Panc1 (cell line): ENCODE results near the gene CXXC1. TPM values are rescaled to one million over a fixed set of nuclear protein-coding genes. Genes with fewer than 3 reads are reported as not detected.

Experiments
- ATAC-seq: fragments of 200-7000 bp; cut with Tn5 transposase; 2 replicates; pipeline ENCODE4 v1.9.1; 2020; ENCODE audit warnings: mild to moderate bottlenecking, moderate library complexity
- BruUV-seq: library from RNA; stranded (reverse); fragments of 400-500 nt; replicated peaks from 2 replicates; lab custom pipeline; 2021; lab: Mats Ljungman, UMichigan
- CTCF ChIA-PET: fragments of 300-600 bp; sonication (Branson Sonifier 250); formaldehyde crosslinking; loops from one replicate; lab custom pipeline; 2022; ENCODE audit warnings: antibody characterized with exemption; lab: Charles Lee
- POLR2A ChIA-PET: fragments of 300-600 bp; sonication (Branson Sonifier 250); formaldehyde crosslinking; loops from one replicate; lab custom pipeline; 2022; ENCODE audit warnings: antibody characterized with exemption; lab: Charles Lee
- DNase-seq: peaks from one replicate; pipeline ENCODE4 v3.0.0-alpha.2; 2010; ENCODE audit warnings: low read depth, low spot score
- H3K27ac ChIP-seq: 2 replicates; pipeline ENCODE4 v1.5.1; 2011; ENCODE audit warnings: mild to moderate bottlenecking, low read length, inconsistent platforms
- H3K27me3 ChIP-seq: fragments of 200-500 bp; sonication (Bioruptor generic); 2 replicates; pipeline ENCODE4 v1.6.0; 2014; ENCODE audit warnings: low read length, inconsistent platforms; ENCODE audit not compliant: control insufficient read depth, insufficient read depth
- H3K36me3 ChIP-seq: fragments of 200-500 bp; sonication (Bioruptor generic); 2 replicates; pipeline ENCODE4 v1.5.1; 2014; ENCODE audit warnings: inconsistent platforms, mild to moderate bottlenecking, low read length, moderate library complexity; ENCODE audit not compliant: control insufficient read depth, insufficient read depth
- H3K4me1 ChIP-seq: 2 replicates; pipeline ENCODE4 v1.5.1; 2011; ENCODE audit warnings: inconsistent platforms, mild to moderate bottlenecking, low read length, moderate library complexity; ENCODE audit not compliant: control insufficient read depth, insufficient read depth
- H3K4me3 ChIP-seq, 2 experiments: 2 replicates each; pipeline ENCODE4 v1.5.1; 2011 to 2012; ENCODE audit warnings: low read depth in 2 of 2, low read length in 2 of 2, mild to moderate bottlenecking in 2 of 2, inconsistent platforms in 1 of 2, moderate library complexity in 1 of 2
- H3K9me3 ChIP-seq: fragments of 200-500 bp; sonication (Bioruptor generic); 2 replicates; pipeline ENCODE4 v1.5.1; 2014; ENCODE audit warnings: low read depth, mild to moderate bottlenecking, inconsistent platforms, low read length, moderate library complexity; ENCODE audit not compliant: control insufficient read depth, insufficient read depth
- CTCF ChIP-seq: fragments of 450-650 bp; IDR thresholded peaks from 2 replicates; pipeline ENCODE4 v1.5.1; 2017; ENCODE audit warnings: mild to moderate bottlenecking
- POLR2AphosphoS5 ChIP-seq: IDR thresholded peaks from 2 replicates; pipeline ENCODE4 v1.6.1; 2012; ENCODE audit warnings: mild to moderate bottlenecking, low read depth, low read length, moderate library complexity
- REST ChIP-seq, 2 experiments: IDR thresholded peaks; 2 replicates each; pipeline ENCODE4 v1.6.1; 2011 to 2012; ENCODE audit warnings: low read depth in 2 of 2, control low read depth in 1 of 2, low read length in 1 of 2, mild to moderate bottlenecking in 1 of 2, moderate library complexity in 1 of 2; ENCODE audit not compliant: insufficient read depth in 1 of 2
- SIN3A ChIP-seq: IDR thresholded peaks from 2 replicates; pipeline ENCODE4 v1.6.1; 2012; ENCODE audit warnings: low read depth, mild to moderate bottlenecking, low read length, moderate library complexity, borderline replicate concordance; ENCODE audit not compliant: insufficient read depth
- TCF7L2 ChIP-seq: IDR thresholded peaks from 2 replicates; pipeline ENCODE4 v1.6.1; 2011; ENCODE audit warnings: mild to moderate bottlenecking, low read depth, low read length, inconsistent platforms
- in situ Hi-C: cut with HindIII; loops from 2 replicates; pipeline ENCODE4 v1.10.0; 2016; ENCODE audit warnings: low sequenced_read_pairs, low pct_unique_long_range_greater_than_20kb
- intact Hi-C: fragments of 100-400 bp; cut with micrococcal nuclease; formaldehyde crosslinking; loops from one replicate; pipeline ENCODE4 v1.10.0; 2022; ENCODE audit not compliant: unreplicated experiment
- total RNA-seq: library from RNA; stranded (reverse); gene quantifications from one replicate; pipeline ENCODE4 v1.2.1, GENCODE V29; 2021; ENCODE audit not compliant: unreplicated experiment

Gene CXXC1
- total RNA-seq, 1 experiment from 2014 or later: 60.8 TPM

- no peaks in the 10 kb centered on the region for H3K4me1 ChIP-seq
- no peak overlapping the region for H3K27ac ChIP-seq
- H3K4me3 ChIP-seq: no peak overlapping the region
- H3K27me3 ChIP-seq: no peaks in the 10 kb centered on the region
- TF ChIP-seq SIN3A: no peak
- TF ChIP-seq TCF7L2: no peak
- TF ChIP-seq CTCF: no peak
- no peak for TF ChIP-seq REST (IDR thresholded peaks at IDR 0.05; ENCODE audit: insufficient read depth in 1 of 2, low read depth in 2 of 2, low read length in 1 of 2)
- no peak for TF ChIP-seq POLR2AphosphoS5
- no TSS peak for BruUV-seq
- POLR2A ChIA-PET: no interaction called here
- intact Hi-C loops: no loop called here
- H3K9me3 ChIP-seq: no peaks in the 10 kb centered on the region
- in situ Hi-C loops: no loop called here
- no peak for ATAC-seq
- CTCF ChIA-PET: no interaction called here
- DNase-seq: no peak
- no peaks in the 10 kb centered on the region for H3K36me3 ChIP-seq
Measured at GRCh38 chr18:50298443-50299284, 11.2 kb upstream of the CXXC1 start.

- DNase-seq: no peak
- no peak for TF ChIP-seq TCF7L2
- no peak for TF ChIP-seq REST (IDR thresholded peaks at IDR 0.05; ENCODE audit: insufficient read depth in 1 of 2, low read depth in 2 of 2, low read length in 1 of 2)
- TF ChIP-seq CTCF: no peak
- TF ChIP-seq SIN3A: no peak
- TF ChIP-seq POLR2AphosphoS5: no peak
- intact Hi-C loops: no loop called here
- Histone ChIP-seq H3K27me3 (no peaks in the 10 kb centered on the region), H3K4me1 (no peaks in the 10 kb centered on the region), H3K27ac (no peak overlapping the region), H3K4me3 (peak overlapping the region; percentile 16 to 39; a peak in 3 of 4 replicates), H3K36me3 (no peaks in the 10 kb centered on the region), H3K9me3 (no peaks in the 10 kb centered on the region)
- ChIA-PET POLR2A (no interaction called here), CTCF (interaction anchor here (0.6 kb wide), 1 partner anchor 131 kb away, joined by 3 read pairs; no protein-coding TSS in a partner anchor)
- peak; percentile 70; the same call in 1 of the 2 replicates for ATAC-seq
- in situ Hi-C loops: no loop called here
- BruUV-seq: no TSS peak
Measured at GRCh38 chr18:50297621-50298442, 10.3 kb upstream of the CXXC1 start.
